HT1080 (cell line): Measurements from ENCODE around the gene VSTM4. TPM values are rescaled to one million over a fixed set of nuclear protein-coding genes. Genes with fewer than 3 reads are reported as not detected.

ENCODE experiments used
- DNase-seq: peaks from one replicate; pipeline ENCODE4 v3.0.0-alpha.2; 2015; ENCODE audit warnings: low read depth
- polyA plus RNA-seq, 2 experiments: library from polyadenylated mRNA; depleted of rRNA; stranded (reverse); fragments of >200 nt; gene quantifications; 2 replicates each; pipeline ENCODE4 v1.2.3, GENCODE V29; 2015
- total RNA-seq: library from RNA; depleted of rRNA; stranded (reverse); fragments of >200 nt; shearing (Covaris generic); gene quantifications from 2 replicates; pipeline ENCODE4 v1.2.3, GENCODE V29; 2014; rRNA removed

The VSTM4 gene, protein sequence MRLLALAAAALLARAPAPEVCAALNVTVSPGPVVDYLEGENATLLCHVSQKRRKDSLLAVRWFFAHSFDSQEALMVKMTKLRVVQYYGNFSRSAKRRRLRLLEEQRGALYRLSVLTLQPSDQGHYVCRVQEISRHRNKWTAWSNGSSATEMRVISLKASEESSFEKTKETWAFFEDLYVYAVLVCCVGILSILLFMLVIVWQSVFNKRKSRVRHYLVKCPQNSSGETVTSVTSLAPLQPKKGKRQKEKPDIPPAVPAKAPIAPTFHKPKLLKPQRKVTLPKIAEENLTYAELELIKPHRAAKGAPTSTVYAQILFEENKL
- total RNA-seq = 2.2 and 2.7 TPM in 2 replicates
- 2.5 and 2.6 TPM in 2 replicates for polyA plus RNA-seq (2015; cell fraction: cytosol; rRNA removed)
- polyA plus RNA-seq (2015; cell fraction: nucleus; rRNA removed) = 1.3 and 2.6 TPM in 2 replicates

DNA sequence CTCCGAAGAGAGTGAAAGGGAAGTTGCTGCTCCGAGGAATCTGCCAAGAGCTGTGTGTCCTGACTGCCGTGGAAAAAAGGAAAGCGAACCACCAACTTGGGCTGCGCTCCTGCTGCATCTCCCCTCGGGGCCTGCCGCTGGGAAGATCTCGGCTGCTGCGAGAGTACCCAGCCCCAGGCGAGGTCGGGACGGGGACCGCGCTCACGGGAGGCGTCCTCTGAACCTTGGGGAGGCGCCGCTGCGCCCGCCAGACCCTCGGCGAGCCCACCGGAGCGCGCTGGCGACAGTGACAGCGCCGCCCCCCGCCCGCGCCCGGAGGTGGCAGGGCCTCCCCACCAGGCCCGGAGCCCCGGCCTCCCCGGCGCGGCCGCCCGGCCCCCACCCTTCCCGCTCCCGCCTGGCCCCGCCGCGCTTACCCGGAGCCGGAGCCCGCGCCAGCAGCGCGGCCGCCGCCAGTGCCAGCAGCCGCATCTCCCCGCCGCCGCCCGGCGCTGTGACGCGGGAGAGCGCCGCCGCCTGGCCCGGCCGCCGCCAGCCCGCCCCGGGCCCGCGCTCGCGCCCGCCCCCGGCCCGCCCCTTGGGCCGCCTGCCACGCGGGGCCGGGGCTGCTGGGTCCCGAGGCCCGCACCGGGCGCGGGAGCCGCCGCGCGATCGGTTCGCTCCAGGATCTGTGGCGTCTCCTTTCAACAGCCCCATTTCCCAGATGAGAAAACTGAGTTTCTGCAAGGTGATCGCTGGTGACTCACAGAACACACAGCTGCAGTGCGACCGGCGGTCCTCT lies at the start of gene VSTM4:
Gene VSTM4, minus strand, starts transcription at position 508 of the 781 bp plus-strand sequence. Its CDS starts 37 bp downstream, at position 471.
- DNase-seq = peak; percentile 31

DNA sequence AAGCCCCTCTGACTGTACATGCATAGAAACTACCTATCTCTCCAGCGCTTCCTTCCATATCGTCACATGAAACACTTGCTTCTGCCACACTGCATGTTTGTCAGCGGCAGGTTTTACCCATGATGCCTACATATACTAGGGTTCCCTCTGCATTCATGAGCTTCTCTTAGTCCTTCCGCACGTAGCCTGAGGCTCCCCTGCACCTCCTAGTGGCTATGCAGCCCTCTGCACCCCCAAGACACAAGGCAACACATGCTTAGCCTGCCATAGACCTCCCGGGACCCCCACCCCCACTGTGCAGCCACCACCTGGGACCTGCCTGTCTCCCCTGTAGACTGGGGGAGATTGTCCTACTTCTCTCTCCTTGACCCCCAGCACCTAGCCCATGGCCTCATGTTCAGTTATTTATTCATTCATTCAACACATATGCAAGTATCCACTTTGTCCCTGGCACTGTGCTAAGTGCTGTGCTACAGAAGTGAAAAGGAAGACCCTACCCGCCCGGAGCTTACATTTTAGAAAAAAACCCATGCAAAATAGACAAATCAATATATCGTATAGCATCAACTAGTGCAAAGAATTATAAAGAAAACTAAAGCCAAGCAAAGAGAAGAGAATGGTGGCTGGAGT lies 49.4 kb upstream of the VSTM4 start:
- peak; percentile 21 for DNase-seq

- peak; percentile 84 for DNase-seq
Measured at GRCh38 chr10:49163741-49164140, 48.4 kb upstream of the VSTM4 start.

DNA sequence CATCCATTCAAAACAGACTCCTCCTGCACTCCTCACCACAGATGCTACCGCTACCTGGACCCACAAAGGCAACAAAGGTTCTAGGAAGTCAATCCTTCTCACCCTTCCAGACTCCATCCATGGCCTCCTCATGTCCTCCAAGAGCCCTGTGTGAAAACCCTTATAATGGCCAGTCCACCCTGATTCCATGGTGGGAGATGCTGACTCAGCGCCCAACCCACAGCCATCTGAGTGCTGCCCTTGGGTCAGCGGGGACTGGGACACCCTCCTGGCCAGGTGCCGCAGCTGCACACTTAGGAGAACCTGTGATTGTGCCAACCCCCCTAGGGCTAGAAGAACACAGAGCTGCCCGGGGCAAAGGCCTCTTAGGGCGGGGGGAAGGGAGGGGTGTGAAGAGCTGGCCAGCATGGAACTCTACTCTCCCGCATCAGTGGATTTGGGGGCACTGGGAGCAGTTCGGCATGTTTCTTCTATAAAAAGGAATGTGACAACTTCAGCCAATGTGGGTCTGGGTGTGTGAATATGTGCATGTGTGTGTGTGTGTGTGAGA lies 47.5 kb upstream of the VSTM4 start:
- no peak for DNase-seq

DNA sequence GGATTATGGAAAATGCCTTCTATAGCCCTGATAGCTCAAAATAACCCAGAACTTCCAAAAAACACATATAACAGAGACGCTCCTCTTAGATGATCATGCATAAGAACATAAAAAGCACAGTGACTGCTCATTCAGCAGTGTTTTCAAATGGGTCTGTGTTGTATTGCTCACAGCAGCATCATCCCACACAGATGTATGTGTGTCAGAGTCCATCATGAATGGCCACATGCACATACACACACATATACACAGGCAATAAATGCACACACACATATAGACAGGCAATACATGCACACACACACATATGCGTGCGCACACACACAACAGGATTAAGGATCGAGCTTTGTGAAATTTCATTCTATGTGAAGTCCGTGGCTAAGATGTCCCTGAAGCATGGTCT lies 46.7 kb upstream of the VSTM4 start:
- no peak for DNase-seq

DNA sequence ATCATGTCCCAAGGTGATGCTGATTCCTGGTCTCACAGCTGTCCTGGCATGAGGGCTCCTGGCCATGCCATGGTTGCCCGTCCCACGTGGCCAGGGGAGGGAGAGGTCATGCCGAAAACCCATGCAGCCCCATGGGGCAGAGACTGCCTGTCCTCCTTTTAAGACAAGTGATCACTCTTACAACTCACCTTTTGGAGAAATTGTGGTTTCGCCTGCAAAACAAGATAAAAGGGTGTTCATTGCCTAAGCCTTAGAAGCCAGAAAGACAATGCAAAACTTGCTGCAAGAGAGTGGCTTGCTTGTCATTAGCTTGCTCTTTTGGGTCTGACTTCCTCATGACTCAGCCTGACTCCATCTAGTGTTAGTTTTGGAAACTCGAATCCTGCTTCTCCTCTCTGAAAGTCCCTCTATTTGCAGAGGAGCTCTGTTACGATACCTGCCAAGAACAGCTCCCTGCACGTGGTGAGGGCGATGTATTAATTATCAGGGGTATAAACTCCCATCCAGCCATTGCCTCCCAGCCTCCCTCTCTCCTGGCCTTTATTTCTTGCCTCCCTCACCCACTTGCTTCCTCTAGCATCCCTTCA lies 46.2 kb upstream of the VSTM4 start:
- peak; percentile 79 for DNase-seq

GRCh38 chr10:49160814-49161213 lies 45.5 kb upstream of the VSTM4 start:
- no peak for DNase-seq

DNA sequence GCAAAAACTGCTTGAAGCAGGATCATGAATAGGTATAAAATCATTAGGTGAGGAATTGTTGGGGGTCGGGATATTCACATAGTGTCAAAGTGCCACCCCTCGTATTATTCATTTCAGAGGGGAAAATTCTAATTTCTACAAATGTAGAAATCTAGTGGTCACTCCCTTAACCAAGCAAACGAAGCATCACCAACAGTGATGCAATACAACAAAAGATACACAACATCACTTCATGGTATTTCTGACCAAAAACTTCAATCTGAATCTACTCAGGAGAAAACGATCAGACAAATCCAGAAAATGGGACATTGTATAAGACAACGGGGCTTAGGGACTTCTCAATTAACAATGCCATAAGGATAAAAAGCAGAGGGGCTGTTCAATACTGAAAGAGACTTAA lies 44.8 kb upstream of the VSTM4 start:
- DNase-seq = no peak

DNA sequence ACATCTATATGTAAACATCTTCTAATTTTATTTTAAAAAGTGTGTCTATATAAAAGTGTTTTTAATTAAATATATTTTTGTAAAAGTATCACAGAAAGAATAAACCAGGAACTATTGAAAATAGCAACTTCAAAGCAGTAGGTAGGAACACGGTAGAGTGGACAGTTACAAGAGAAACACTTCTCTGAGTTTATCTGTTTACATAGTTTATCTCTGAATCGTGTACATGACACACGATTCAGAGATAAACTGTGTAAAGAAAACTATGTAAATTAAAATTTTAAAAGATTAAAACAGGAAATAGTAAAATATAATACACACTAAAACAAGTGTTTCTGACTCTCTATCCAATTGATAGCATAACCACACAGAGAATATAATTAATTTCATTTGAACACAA lies 43.6 kb upstream of the VSTM4 start:
- DNase-seq = no peak

GRCh38 chr10:49158404-49158803 lies 43.1 kb upstream of the VSTM4 start:
- no peak for DNase-seq

DNA sequence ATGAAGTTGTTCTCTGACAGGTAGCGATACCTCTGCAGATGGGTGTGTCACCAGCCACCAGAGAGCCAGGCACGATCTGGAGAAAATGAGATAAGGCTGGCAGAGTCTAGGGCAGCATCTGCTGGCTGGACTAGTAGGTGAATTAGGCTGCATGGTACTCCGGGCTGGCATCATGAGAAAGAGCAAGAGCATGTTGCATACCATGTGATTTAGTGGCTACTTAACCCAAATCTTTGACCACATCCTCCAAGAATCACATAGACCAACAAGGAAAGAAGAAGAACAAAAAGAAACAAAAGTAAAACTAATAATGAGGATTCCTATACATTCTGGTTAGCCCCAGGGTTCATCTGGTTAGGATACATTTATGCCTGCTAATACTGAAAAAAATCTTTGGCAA lies 41.9 kb upstream of the VSTM4 start:
- no peak for DNase-seq

- no peak for DNase-seq
Measured at GRCh38 chr10:49154641-49155040, 39.3 kb upstream of the VSTM4 start.

DNA sequence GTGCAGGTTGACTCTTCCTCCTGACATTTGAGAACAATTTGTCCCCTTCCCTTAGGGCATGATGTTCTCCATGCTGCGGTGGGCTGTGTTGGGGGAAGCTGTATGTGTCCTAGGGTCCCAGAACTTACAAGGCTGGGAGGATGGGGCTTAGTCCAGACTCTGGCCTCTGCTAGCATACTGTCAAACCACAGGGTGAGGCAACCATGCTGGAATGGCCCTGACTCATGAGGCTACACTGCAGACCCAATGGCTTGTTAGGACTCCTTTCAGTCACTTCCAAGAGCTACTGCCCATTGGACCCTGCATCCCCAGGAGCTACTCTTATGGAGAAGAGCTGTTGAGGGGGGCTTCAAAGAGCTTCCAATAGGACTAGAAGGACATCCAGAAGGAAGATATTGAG lies 38.6 kb upstream of the VSTM4 start:
- DNase-seq = peak; percentile 51

DNA sequence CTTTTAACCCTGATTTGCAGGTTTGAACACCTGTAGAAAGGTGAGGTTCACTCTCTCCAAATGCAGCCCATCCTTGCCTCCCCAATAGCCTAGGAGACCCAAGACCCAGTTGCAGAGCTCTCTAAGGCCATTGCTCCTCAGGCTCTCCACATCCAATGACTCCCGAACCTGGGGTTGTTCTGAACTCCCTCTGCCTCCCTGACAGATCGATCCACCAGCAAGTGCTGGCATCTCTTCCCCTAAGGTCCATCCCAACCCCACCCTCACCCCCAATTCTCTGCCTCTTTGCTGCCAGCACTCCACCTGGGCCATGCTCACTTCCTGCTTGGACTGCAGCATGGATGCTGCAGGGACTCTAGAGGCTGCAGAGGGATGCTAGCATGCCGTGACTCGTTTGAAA lies 37.8 kb upstream of the VSTM4 start:
- no peak for DNase-seq

DNA sequence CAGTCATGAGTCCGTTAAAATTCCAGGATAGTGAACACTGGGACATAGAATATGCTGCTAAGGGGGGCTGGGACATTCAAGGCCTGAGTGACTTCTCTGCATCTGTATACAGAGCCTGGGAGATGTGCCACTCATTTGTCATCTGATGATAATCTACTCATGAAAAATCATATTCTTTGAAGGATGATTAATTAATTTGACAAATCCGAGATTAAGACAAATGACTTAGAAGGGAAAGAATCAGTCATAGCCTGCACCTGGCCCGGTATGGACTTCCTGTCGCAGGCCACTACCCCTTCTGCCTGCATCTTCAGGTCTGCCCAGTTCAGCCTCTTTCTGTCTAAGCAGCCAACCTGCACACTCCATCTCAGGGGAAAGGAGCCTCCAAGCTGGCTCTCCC lies 37.3 kb upstream of the VSTM4 start:
- DNase-seq = no peak

DNA sequence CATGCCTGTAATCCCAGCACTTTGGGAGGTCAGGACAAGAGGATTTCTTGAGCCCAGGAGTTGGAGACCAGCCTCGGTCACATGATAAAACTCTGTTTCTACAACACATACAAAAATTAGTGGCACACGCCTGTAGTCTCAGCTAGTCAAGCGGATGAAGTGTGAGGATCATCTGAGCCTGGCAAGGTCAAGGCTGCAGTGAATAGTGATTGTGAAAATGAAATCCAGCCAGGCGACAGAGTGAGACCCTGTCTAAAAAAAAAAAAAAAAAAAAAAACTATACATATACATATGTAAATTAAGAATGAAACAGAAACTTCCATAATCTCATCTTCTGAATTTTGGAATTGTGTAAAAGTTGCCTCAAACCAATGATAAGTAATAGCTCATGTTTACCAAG lies 36.7 kb upstream of the VSTM4 start:
- no peak for DNase-seq

DNA sequence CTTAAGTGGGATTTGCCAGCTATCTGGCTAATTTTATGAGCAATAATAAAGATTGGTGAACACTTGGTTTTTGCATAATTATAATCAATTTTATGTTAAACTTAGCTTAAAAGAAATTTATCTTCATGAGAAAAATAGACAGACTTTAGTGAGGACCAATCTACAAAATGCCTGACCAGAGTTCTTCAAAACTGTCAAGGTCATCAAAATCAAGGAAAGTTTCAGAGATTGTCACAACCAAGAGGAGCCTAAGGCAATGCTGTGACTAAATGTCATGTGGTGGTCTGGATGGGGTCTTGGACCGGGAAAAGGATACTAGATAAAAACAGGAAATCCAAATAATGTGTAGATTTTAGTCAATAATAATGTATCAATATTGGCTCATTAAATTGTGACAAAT lies 36.2 kb upstream of the VSTM4 start:
- no peak for DNase-seq

- DNase-seq = no peak
Measured at GRCh38 chr10:49151025-49151445, 35.7 kb upstream of the VSTM4 start.

DNA sequence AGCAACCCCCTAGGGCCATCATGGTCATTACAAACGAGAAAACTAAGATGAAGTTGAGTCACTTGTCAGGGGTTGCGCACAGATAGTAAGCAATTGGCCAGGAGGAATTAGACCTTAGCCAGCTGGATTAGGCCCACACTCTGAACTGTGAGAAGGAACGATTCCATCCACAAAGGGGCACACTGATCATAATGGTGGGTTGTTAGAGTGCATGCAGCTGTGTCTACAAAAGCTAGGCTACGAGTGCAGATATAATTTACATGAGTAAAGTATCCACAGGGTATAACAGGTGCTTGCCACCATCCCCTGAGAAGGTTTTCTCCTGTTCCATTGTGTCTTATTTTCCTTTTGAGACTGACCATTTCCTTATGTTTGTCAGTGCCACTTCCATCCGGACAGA lies 35.1 kb upstream of the VSTM4 start:
- DNase-seq = no peak

DNA sequence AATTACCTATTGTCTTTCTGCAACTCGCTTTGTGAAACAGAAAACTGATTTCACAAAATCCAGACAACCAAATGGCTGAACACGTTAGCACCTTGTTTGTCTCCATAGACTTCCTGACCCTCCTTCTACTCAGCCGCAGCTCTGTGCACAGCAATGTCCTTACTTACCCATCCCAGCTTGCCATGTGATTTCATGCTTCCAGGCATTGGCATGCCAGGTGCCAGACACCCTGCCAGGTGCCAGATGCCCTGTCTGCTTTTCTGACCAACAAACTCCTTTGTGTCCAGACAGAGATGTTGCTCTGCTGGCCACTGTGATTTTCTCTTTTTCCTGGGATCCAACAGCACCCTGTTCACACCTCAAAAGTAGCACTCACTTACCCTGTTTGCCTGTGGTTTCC lies 34.6 kb upstream of the VSTM4 start:
- no peak for DNase-seq

DNA sequence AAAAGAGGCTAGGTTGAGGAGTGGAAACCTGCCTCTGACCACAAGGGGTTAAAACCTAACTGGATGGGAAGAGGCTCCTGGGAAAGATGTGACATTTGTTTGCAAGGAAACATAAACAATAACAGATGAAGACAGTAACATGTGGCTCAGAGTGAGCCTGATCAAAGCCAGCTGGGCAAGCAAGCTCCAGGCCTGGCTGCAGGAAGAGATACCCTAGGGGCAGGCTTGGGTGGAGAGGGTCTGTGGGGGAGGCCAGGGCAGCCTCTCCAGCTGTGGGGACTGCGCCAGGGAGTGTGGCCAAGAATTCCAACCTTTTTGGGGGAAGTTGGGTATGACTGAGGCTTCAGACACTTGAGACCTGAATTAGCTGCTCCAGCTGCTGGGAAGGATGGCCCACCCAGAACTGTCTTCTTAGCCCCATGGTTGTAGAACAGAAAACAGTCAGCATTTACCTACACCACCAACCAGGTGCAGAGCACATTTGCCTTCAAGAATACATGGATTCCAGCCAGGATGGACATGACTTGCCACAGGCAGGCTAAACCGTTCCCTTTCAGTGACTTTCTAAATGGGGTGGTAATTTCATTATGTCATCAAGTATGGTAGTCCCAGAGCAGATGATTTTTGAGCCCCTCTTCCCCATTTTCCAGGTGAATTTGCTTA lies 28.9 kb upstream of the VSTM4 start:
- DNase-seq = no peak
